A549 treated with Mapracorat at 1 μM for 4 hours (cell line): ENCODE results near the gene RASL10B. TPM values are rescaled to one million over a fixed set of nuclear protein-coding genes. Genes with fewer than 3 reads are reported as not detected.

Source experiments
- total RNA-seq: library from RNA; stranded (reverse); fragments of 200-300 nt; extraction: Qiagen RNA extraction; gene quantifications from 5 replicates; pipeline ENCODE4 v1.2.3, GENCODE V29; 2022

The RASL10B gene
- total RNA-seq = 0.07 to 0.14 TPM (median 0.13 TPM) in 5 replicates

DNA sequence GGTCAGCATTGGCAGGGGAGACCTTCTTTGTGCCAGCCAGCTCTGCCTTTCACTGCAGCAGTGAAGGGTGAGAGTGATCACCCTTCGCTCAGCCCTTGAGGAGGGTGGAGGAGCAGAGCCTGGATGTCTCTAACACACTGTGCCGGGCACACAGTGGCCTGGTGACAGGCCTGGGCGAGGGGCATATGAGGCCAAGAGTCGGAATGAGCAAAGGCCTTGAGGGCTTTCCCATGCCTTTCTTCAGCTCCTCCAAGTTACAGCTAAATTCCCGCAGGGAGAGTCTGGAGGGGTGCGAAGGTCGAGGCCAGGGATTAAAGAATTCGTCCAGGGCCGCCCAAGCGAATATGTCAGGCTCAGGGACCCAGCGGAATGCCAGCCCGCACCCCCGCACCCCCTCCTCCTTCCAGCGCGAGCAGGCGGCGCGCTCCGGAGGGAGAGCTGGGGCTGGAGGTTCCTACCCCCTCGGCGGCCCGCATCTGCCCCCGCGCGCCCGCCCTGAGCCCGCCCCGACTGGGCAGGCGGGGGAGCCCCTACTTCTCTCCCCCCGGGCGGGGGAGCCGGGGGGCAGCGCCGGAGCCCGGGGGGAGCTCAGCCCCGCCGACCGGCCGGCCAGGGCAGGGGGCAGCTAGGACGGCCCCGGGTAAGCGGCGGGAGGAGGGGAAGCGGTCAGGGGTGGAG, at the start of gene RASL10B:
Gene RASL10B (plus strand): TSS at position 401 of the 678 bp plus-strand sequence. CDS start 3,546 bp downstream, outside the sequence.

DNA sequence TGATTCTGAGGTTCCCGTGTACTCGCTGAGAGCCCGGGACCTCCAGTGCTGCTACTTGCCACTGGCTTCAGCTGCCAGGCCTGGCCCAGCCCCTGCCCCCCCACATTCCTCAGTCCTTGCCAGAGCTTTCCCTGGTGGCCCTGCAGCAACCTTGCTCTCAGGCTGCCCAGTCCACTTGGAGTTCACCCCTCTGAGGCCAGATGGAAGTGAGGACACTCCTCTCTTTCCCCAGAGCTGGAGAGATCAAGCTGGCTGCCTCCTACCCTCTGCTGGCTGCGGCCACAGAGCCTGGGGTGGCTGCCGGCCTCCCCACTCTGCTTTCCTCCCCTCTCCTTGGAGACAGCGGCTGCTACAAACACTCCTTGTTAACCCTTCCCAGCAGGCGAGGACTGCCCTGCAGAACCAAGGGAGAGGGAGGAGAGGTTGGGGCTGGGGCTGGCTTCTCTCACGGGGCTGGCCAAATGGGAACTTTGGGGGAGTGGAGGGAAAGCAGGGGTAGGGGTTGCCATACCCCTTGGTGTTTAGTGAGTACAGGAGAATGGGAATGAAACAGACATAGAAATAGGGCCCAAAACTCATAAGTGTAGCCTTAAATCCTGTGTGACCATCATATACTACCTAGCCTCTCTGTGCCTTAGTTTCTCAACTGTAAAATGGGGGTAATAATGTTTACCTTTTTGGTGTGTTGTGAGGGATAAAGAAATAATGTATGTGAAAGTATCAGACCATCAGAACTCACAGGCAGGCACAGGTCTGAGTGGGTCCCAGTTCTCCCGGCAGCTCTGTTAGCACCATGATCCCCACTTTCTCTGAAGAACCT, 21.7 kb downstream of the RASL10B start, which contains the start of gene GAS2L2:
Gene GAS2L2 (minus strand): TSS at position 295 of the 820 bp plus-strand sequence. CDS start 389 bp downstream, outside the sequence.

DNA sequence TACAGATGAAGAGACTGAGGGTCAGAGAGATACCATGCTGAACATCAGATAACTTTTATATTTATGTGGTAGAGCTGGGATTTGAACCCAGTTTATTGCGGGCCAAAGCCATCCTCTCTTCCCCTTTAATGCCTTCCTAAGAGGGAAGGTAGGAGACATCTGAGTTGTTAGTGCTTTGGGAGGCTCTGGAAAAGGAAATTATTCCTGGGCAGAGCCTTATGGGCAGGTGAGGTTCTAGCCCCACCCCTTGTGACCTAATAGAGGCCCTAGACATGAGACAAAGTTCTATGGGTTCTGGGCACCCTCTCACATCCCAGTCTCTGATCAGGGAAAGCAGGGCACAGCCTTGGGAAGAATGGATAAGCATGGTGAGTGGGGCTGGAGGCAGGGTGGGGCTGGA, 29.1 kb downstream of the RASL10B start, which contains the start of gene C17orf50:
Gene C17orf50 (plus strand): TSS at position 301 of the 400 bp plus-strand sequence. CDS start 55 bp downstream, at position 356.

Other genes with a start within 250 kb of the RASL10B start
- 0.07 TPM in 1 of 5 replicates, not detected in the others for gene SLFN12L, start 194.0 kb upstream of the RASL10B start, total RNA-seq
- not detected in 5 replicates for gene SLFN14, start 170.8 kb upstream of the RASL10B start, total RNA-seq
- gene PEX12, start 153.1 kb upstream of the RASL10B start, total RNA-seq = 7.1 to 8.2 TPM (median 7.9 TPM) in 5 replicates
- gene AP2B1, start 144.3 kb upstream of the RASL10B start, total RNA-seq = 120 to 149 TPM (median 133 TPM) in 5 replicates
- gene GAS2L2, start 21.6 kb downstream of the RASL10B start, total RNA-seq = 0.04 to 0.08 TPM (median 0.08 TPM) in 5 replicates
- gene C17orf50, start 29.2 kb downstream of the RASL10B start, total RNA-seq = 0.21 to 0.59 TPM (median 0.34 TPM) in 4 of 5 replicates, not detected in the other
- 4.5 to 8.7 TPM (median 7.5 TPM) in 5 replicates for gene MMP28, start 64.0 kb downstream of the RASL10B start, total RNA-seq
- 197 to 220 TPM (median 203 TPM) in 5 replicates for gene TAF15, start 77.8 kb downstream of the RASL10B start, total RNA-seq
- not detected in 5 replicates for gene HEATR9, start 137.3 kb downstream of the RASL10B start, total RNA-seq
- 1.1 to 1.5 TPM (median 1.2 TPM) in 5 replicates for gene CCL5, start 148.7 kb downstream of the RASL10B start, total RNA-seq
- 2.7 to 3.9 TPM (median 3.1 TPM) in 5 replicates for gene RDM1, start 199.1 kb downstream of the RASL10B start, total RNA-seq
- gene LYZL6, start 212.1 kb downstream of the RASL10B start, total RNA-seq = not detected in 5 replicates
- not detected in 5 replicates for gene CCL16, start 249.9 kb downstream of the RASL10B start, total RNA-seq